ENCODE measurements around the gene IL1RN. TPM values are rescaled to one million over a fixed set of nuclear protein-coding genes. Genes with fewer than 3 reads are reported as not detected.

The IL1RN gene
- total and polyA plus RNA-seq, 2 of the 13 experiments (the other 11 are each of a cell fraction or from before 2014, with no cell fraction given) = 21.2 to 101 TPM

- TF ChIP-seq ZNF280D (CRISPR knock-in tag; IDR thresholded peaks at IDR 0.05) (peak; percentile 86), BCL6 (CRISPR knock-in tag; IDR thresholded peaks at IDR 0.05) (peak; percentile 42; the same call in 1 of the 2 replicates), ZNF263 (CRISPR knock-in tag; IDR thresholded peaks at IDR 0.05) (no peak), ZNF362 (CRISPR knock-in tag; IDR thresholded peaks at IDR 0.05; ENCODE audit: borderline replicate concordance) (no peak), ZNF572 (CRISPR knock-in tag; IDR thresholded peaks at IDR 0.05) (no peak), ZNF740 (CRISPR knock-in tag; IDR thresholded peaks at IDR 0.05) (no peak), SRSF1 (optimal IDR thresholded peaks at IDR 0.05; ENCODE audit: low read depth, low read length) (no peak), ARID3A (IDR thresholded peaks at IDR 0.05; ENCODE audit: low read depth, low read length) (peak; percentile 66), MYNN (CRISPR knock-in tag; IDR thresholded peaks at IDR 0.05; ENCODE audit: low read depth) (no peak), ATF6 (CRISPR knock-in tag; conservative IDR thresholded peaks at IDR 0.05) (no peak), MAF1 (CRISPR knock-in tag; IDR thresholded peaks at IDR 0.05; ENCODE audit: borderline replicate concordance) (no peak), TFE3 (CRISPR knock-in tag; IDR thresholded peaks at IDR 0.05) (0 out of 2 replicates have a peak, but pooled peaks have one; percentile 18), ARHGAP35 (CRISPR knock-in tag; IDR thresholded peaks at IDR 0.05; ENCODE audit: borderline replicate concordance) (no peak), SAP130 (CRISPR knock-in tag; IDR thresholded peaks at IDR 0.05; ENCODE audit: low read depth) (peak; percentile 70; the same call in 1 of the 2 replicates), GATA4 (IDR thresholded peaks at IDR 0.05; ENCODE audit: borderline replicate concordance, low read depth) (no peak), FLYWCH1 (CRISPR knock-in tag; IDR thresholded peaks at IDR 0.05) (no peak), ZNF605 (CRISPR knock-in tag; IDR thresholded peaks at IDR 0.05) (no peak), TEAD2 (CRISPR knock-in tag; IDR thresholded peaks at IDR 0.05) (no peak), ZNF670 (CRISPR knock-in tag; IDR thresholded peaks at IDR 0.05; ENCODE audit: borderline replicate concordance) (no peak)
Measured at GRCh38 chr2:113156278-113157117, 29.1 kb downstream of the IL1RN start (continued).
